Stimulated activated effector memory CD8-positive, alpha-beta T cell treated with anti-CD3 and anti-CD28 coated beads, Interleukin-12 subunit alpha, Interleukin-12 subunit beta, amount 100 ng/mL, for 72 hours (primary cell): ENCODE measurements around the gene TRIM2.
"Not testable (repeated sequence)": the region's sequence is repeated elsewhere in the genome, so short reads cannot be mapped to it uniquely, and the experiment has no call there.

Source experiments
- ATAC-seq: fragments of 150-1000 bp; cut with Tn5 transposase; 2 replicates; pipeline ENCODE4 v1.10.0; 2021
- DNase-seq, 2 donors: peaks; one replicate each; pipeline ENCODE4 v3.0.0; 2021 to 2022; ENCODE audit warnings: low spot score in 2 of 2
- H3K27ac Mint-ChIP-seq: one replicate; pipeline ENCODE4 v1.8.0; 2022; ENCODE audit warnings: mild to moderate bottlenecking, mixed read lengths
- H3K36me3 Mint-ChIP-seq: one replicate; pipeline ENCODE4 v1.8.0; 2022; ENCODE audit warnings: mild to moderate bottlenecking, mixed read lengths
- H3K4me1 Mint-ChIP-seq: one replicate; pipeline ENCODE4 v1.8.0; 2022; ENCODE audit warnings: mixed read lengths
- H3K4me3 Mint-ChIP-seq: one replicate; pipeline ENCODE4 v1.8.0; 2022; ENCODE audit warnings: mild to moderate bottlenecking, mixed read lengths
- H3K9me3 Mint-ChIP-seq: one replicate; pipeline ENCODE4 v1.8.0; 2022; ENCODE audit warnings: mixed read lengths

The TRIM2 gene

DNA sequence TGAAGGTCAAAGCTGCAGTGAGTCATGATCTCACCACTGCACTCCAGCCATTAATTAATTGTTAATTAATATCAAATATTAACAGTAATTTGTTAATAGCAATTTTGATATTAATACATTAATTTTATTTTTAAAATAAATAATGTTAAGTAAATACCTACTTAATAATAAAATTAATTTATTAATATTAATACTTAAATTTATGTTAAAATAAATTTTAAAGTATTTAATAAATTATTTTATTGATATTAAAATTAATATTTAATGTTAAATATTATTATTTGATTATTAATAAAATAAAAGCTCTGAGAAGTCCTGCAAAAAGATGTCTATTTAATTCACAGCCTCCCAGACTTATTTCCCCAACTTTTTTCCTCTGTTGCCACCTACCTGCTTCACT, 25.1 kb upstream of the TRIM2 start:
- no peak overlapping the region for H3K4me3 Mint-ChIP-seq
- no peak overlapping the region for H3K27ac Mint-ChIP-seq
- no peaks in the 10 kb centered on the region for H3K9me3 Mint-ChIP-seq
- no peaks in the 10 kb centered on the region for H3K36me3 Mint-ChIP-seq
- DNase-seq (no peak), ATAC-seq (no peak)
- H3K4me1 Mint-ChIP-seq, result no peaks in the 10 kb centered on the region

DNA sequence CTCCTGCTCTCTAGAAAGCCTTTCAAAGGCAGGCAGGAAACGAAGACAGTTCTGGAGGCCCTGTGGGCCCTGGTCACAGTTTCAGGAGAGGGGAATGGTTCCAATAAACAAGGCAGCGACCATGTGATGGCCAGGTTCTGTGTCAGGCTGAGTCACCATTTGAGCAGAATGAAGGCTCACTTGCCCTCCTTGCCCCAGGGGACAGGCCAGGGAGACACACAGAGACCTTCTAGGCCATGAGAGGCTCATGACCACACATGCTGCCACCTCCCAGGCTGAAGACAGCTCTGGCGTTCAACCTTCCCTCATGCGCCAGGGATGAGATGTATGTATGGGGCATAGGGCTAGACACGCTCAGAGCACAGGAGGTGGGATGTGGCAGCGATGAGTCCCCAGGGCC, 22.9 kb upstream of the TRIM2 start:
- Mint-ChIP-seq H3K36me3 (no peaks in the 10 kb centered on the region), H3K27ac (no peak overlapping the region), H3K4me3 (no peak overlapping the region), H3K4me1 (no peaks in the 10 kb centered on the region), H3K9me3 (no peaks in the 10 kb centered on the region)
- ATAC-seq (peak; percentile 36), DNase-seq (no peak)

DNA sequence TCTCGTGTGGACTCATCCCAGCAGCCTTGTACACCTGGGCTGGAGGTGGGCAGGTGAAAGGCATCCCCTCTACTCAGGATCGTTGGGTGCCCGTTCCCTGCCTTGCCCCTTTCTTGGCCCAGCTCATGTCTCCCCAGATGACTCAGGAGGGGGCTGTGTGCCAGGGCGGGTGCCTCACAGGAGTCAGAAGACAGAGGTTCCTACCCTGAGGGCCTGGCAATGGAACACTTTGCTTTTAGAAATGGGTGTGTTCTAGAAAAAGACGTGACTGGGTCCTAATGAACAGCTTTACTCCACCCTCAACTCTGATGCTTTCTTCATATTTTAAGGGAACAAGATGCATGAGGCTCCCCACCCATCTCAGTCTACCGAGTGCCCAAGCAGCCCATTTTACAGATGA, 22.5 kb upstream of the TRIM2 start:
- ATAC-seq (peak; percentile 23), DNase-seq (no peak)
- no peaks in the 10 kb centered on the region for H3K9me3 Mint-ChIP-seq
- H3K4me1 Mint-ChIP-seq, result no peaks in the 10 kb centered on the region
- no peaks in the 10 kb centered on the region for H3K36me3 Mint-ChIP-seq
- H3K27ac Mint-ChIP-seq, result no peak overlapping the region
- H3K4me3 Mint-ChIP-seq, result no peak overlapping the region

DNA sequence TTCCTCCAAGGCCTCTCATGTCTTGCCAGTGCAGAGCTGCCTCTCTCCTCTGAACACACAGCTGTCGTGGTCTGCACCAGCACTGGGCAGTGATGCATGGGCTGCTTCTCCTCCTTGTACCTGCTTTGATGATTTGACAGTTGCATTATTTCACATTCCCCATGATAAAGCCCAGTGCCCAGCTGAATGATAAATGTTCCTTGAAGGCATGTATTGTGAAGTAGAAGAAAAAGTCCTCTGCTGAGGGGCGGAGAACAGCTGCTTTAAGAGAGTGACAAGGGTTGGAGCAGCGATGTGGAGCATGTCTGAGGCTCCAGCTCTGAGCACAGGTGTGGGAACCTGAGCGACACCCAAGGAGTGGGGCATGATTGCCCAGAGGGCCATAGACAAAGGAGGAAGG, 21.1 kb upstream of the TRIM2 start:
- no peaks in the 10 kb centered on the region for H3K4me1 Mint-ChIP-seq
- H3K27ac Mint-ChIP-seq, result no peak overlapping the region
- H3K9me3 Mint-ChIP-seq, result no peaks in the 10 kb centered on the region
- no peak overlapping the region for H3K4me3 Mint-ChIP-seq
- H3K36me3 Mint-ChIP-seq, result no peaks in the 10 kb centered on the region
- ATAC-seq (no peak), DNase-seq (no peak)

DNA sequence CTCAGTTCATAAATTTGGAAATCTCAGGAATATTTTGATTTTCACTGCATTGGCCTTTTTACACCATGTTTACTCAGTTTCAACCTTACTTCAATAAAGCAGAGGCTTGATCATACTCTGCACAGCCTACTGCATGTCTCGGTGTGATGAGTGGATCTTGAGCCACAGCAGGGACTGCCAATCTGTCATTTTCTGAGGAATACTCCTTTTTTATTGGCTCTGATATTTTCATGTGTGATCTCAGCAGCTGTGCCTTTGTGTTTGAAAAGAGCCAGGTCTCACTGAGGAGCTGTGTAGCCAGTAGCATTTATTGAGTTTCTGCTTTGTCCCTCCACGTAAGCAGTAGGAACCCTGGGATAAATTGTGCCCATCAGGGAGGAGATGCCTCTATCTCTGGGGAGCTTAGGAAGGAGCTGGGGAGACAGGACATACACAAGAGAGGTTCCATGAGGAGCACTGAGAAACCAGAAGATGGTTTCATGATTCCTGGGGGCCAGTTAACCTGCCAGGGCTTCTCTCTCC, 18.9 kb upstream of the TRIM2 start:
- no peaks in the 10 kb centered on the region for H3K9me3 Mint-ChIP-seq
- H3K27ac Mint-ChIP-seq, result no peak overlapping the region

DNA sequence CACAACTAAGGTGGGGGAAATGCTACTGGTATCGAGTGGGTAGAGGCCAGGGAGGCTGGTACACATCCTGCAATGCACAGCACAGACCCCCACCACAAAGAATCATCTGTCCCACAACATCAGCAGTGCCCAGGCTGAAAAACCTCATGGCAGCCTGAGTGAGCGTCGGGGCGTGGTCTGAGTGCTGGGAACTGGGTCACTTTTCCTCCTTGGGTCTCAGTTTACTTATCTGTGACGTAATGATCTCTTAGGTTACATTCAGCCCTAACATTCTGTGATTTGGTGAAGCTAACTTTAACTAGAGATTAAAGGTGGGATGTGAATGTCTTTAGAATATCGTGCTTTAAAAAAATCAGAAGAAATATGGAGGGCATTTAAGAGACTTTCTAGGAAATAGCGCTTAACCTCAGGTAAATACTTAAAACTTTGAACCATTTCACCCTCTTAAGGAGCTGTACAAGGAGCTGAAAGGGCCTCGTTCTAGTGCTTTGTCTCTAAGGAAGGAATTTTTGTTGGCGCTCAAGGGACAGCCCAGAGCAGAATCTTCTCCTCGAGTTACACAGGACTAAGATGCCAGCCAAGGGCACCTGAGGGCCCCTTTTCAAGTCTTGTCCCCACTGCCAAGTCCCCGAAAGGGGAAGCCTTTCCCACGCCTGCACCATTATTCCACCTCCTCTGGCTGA, 18.1 kb upstream of the TRIM2 start:
- DNase-seq, result no peak
- H3K27ac Mint-ChIP-seq, result no peak overlapping the region
- no peaks in the 10 kb centered on the region for H3K36me3 Mint-ChIP-seq
- no peak for ATAC-seq
- no peak overlapping the region for H3K4me3 Mint-ChIP-seq
- no peaks in the 10 kb centered on the region for H3K4me1 Mint-ChIP-seq
- H3K9me3 Mint-ChIP-seq, result no peaks in the 10 kb centered on the region

More for the DNA sequence above, 18.9 kb upstream of the TRIM2 start:
- no peaks in the 10 kb centered on the region for H3K36me3 Mint-ChIP-seq
- H3K4me1 Mint-ChIP-seq, result no peaks in the 10 kb centered on the region
- no peak overlapping the region for H3K4me3 Mint-ChIP-seq
- ATAC-seq (no peak), DNase-seq (no peak)

DNA sequence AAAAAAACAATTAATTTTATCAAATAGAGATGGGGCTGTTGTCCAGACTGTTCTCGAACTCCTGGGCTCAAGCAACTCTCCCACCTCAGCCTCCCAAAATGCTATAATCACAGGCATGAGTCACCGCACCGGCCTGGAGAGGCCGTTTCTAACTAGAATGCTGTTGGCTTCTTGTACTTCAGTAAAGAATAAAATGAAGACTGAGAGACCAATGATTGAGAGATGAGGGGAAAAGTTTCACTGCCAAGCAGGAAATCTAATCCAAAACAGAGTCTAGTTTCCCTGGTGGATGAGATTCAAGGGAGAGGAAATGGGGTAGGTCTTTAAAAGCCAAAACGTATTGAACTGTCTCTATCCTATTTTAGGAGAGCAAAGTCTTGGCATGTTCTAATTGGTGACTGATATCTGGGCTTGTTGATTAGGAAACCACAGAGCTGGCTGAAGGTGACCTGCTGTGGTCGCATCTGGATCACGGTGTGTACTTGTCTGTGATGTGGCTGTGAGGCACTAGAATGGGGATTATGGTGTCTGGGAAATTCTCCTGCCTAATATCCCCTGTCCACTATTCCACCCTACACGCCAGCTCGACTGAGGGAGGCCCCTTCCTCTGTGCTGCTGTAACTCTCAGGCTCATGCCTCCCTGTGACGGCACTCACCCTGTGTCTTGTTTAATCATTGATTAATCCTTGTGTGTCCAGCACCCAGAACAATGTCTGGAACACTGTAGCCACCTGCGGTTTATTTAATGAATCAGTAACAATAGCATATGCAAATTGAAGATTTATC, 15.0 kb upstream of the TRIM2 start:
- ATAC-seq (no peak), DNase-seq (no peak)
- Mint-ChIP-seq H3K9me3 (no peaks in the 10 kb centered on the region), H3K4me3 (no peak overlapping the region), H3K4me1 (no peaks in the 10 kb centered on the region), H3K36me3 (no peaks in the 10 kb centered on the region), H3K27ac (no peak overlapping the region)

DNA sequence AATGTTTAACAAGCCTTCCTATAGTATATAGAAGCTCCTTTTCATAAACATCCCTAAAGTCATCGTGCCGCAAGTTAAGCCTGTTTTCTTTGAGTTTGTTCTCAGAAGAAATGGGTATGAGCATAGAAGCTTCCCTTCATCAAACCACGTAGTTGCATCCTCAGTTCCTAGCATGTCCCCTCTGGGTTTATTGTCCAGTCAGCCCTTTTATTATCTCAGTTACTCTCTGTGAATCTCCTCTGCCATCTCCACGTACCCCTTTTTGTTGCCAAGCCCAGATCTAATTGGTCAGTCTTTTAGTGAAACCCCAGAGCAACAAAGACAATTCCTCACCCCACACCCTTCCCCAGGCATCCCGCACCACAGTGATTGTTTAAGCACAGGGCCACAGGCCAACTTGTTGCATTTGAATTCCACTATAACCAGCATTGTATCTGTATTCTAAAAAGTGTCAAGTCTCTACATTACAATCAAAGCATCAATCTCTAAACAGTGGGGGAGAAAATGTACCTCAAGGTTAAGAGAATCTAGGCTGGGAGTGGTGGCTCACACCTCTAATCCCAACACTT, 12.4 kb upstream of the TRIM2 start:
- Mint-ChIP-seq H3K9me3 (no peaks in the 10 kb centered on the region), H3K27ac (no peak overlapping the region), H3K36me3 (no peaks in the 10 kb centered on the region), H3K4me3 (no peak overlapping the region), H3K4me1 (no peaks in the 10 kb centered on the region)
- DNase-seq, result no peak
- ATAC-seq, result no peak

DNA sequence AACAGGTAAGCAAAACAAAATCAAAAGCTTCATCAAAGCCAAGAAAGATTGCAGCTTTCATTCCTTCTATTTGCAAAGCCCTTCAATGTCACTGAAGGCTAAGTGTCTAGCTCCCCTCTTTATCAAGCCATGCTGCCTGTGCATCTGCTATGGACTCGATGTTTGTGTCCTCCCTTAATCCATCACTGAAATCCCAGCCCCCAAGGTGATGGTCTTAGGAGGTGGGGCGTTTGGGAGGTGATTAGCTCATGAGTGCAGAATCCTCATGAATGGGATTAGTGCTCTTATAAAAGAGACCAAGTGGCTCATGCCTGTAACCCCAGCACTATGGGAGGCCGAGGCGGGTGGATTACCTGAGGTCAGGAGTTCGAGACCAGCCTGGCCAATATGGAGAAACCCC, 6.9 kb upstream of the TRIM2 start:
- ATAC-seq, result no peak
- no peaks in the 10 kb centered on the region for H3K4me1 Mint-ChIP-seq

DNA sequence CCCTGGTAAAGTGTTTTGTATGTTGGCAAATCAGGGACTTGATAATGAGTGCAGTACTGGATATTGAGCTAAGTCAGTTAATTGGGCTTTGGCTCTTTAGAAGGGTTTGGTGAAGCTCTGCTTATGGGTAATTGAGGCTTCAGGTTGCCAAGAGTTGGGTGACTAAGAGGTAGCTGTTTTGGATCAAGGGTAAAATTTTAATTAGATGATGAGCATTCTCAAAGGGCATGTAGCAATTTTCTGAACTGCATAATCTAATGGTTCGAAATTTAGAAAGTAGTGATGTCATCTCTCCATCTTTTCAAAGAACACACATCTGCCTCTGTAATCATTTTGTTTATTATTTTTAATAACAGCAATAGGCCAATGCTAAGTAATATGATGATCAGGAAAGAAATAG, 5.5 kb upstream of the TRIM2 start:
- no peak overlapping the region for H3K27ac Mint-ChIP-seq

More for the DNA sequence above, 6.9 kb upstream of the TRIM2 start:
- no peaks in the 10 kb centered on the region for H3K36me3 Mint-ChIP-seq
- H3K27ac Mint-ChIP-seq, result no peak overlapping the region
- no peaks in the 10 kb centered on the region for H3K9me3 Mint-ChIP-seq
- DNase-seq, result no peak
- H3K4me3 Mint-ChIP-seq, result no peak overlapping the region

DNA sequence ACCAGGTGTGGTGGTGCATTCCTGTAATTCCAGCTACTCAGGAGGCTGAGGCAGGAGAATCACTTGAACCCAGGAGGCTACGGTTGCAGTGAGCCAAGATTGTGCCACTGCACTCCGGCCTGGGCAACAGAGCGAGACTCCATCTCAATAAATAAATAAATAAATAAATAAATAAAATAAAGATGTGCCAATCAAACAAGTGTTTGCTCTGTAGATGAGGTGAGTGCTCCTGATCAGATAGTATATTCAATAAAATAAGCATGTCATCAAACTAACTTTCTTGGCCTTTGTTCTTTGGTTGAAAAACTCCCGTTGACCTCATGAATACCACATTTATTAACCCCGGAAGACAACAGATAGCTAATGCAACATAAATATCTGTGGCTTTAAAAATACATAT, 497 bp upstream of the TRIM2 start:
- ATAC-seq, DNase-seq, H3K9me3 Mint-ChIP-seq, H3K36me3 Mint-ChIP-seq, H3K4me3 Mint-ChIP-seq, H3K27ac Mint-ChIP-seq: not testable (repeated sequence)
- peaks cover 33% of the 10 kb centered on the region for H3K4me1 Mint-ChIP-seq

More for the DNA sequence above, 5.5 kb upstream of the TRIM2 start:
- no peaks in the 10 kb centered on the region for H3K36me3 Mint-ChIP-seq
- H3K4me1 Mint-ChIP-seq, result no peaks in the 10 kb centered on the region
- no peaks in the 10 kb centered on the region for H3K9me3 Mint-ChIP-seq
- DNase-seq (no peak), ATAC-seq (no peak)
- no peak overlapping the region for H3K4me3 Mint-ChIP-seq

DNA sequence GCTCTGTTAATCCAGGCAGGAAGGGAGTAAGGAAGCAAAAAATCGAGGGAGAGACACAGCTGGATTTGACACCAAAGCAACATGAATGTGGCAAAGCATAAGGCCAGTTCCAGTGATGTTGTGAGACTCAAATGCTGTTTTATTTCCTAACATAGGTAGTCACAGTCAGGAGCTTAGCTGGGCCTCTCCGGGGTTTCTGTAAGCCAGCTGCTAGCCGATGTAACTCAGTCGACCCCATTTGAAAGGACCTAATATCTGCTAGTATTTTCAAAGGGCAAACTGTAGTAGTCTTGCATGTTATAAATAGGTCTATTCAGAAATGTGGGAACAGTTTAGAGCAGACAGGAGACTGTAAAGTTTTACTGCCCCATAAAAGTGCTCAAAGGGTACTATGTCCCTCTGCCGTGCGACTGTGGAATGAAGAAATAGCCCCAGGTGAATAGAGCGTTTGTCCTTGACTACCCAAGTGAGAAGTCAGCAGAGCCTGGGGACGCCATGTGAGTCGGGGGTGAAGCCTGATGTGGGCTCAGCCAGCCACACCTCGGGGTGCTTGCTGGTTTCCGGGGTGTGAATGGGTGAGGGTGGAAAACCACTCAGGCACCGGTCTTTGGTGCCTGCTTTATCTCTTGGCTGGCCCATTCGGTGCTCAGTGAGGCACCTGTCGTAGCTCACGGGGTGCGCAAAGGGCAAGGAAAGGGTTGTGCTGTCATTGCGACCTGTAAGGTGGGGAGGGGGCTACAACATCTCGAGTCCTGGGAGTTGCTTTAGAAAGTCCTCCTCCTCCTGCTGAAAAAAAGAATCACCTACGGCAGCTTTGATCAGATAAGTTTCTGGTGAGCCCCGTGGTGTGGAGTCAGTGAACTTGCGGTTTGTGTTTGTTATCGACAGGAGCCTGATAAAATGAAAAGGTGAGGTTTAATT, 745 bp downstream of the TRIM2 start:
- Mint-ChIP-seq H3K4me3 (peak overlapping the region; percentile 39), H3K4me1 (peaks cover 33% of the 10 kb centered on the region), H3K27ac (no peak overlapping the region), H3K36me3 (no peaks in the 10 kb centered on the region), H3K9me3 (no peaks in the 10 kb centered on the region)
- peak in 1 of 2 donors; percentile 52 for DNase-seq
- peak; percentile 47 for ATAC-seq

DNA sequence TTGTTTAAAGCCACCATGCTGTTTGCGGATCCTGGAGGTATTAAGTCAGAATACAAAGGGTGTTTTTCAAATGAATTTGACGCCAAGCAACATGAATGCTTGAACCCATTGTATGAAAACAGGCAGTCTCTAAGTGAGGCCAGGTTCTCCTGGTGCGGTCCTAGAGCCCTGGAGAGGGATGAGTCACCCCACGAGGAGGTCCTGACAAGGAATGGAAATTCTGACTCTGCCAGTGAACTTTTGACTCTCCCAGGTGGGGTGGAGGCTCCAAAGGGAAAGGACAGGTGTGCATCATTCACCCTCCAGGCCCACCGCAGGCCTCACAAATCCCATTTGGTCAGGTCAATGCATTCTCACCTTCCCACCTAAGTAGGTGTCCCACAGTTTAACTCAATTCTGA, 1.5 kb downstream of the TRIM2 start:
- H3K27ac Mint-ChIP-seq, result no peak overlapping the region
- no peaks in the 10 kb centered on the region for H3K36me3 Mint-ChIP-seq
- H3K4me3 Mint-ChIP-seq, result peak overlapping the region; percentile 39
- DNase-seq (no peak), ATAC-seq (peak; percentile 60)
- no peaks in the 10 kb centered on the region for H3K9me3 Mint-ChIP-seq
- H3K4me1 Mint-ChIP-seq, result peaks cover 33% of the 10 kb centered on the region

DNA sequence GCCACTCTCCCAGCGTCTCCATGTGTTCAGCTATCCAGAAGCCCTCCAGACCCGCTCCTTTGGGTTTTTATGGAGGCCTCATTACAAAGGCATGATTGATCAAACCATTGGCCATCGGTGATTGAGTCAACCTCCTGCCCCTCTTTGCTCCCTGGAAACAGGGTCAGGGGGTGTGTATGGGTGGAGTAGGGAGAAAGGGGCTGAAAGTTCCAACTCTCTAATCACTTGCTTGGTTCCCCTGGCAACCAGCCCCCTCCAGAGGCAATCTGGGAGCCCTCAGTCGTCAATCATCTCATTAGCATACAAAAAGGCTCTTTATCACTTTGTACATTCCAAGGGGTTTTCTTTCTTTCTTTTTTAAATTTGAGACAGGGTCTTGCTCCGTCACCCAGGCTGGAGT, 2.3 kb downstream of the TRIM2 start:
- Mint-ChIP-seq H3K4me3 (no peak overlapping the region), H3K27ac (no peak overlapping the region), H3K4me1 (peaks cover 33% of the 10 kb centered on the region), H3K9me3 (no peaks in the 10 kb centered on the region), H3K36me3 (no peaks in the 10 kb centered on the region)
- ATAC-seq (no peak), DNase-seq (no peak)

DNA sequence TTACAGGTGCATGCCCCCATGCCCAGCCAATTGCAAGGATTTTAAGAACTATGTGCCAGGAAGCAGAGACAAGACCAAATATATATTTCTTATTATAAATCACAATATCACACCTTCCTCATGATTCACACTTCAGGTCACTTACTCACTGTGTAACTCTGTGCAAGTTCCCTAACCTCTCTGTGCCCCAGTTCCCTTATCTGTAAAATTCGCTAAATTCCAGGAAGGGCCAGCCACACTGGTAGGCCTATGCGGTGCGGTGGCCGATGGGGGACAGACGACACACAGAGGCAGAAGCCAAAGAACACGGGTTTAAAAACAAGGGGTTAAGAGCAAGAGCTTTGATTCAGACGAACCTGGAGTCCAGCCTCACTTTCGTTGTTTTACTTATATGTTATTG, 2.8 kb downstream of the TRIM2 start:
- Mint-ChIP-seq H3K4me3 (no peak overlapping the region), H3K4me1 (peaks cover 33% of the 10 kb centered on the region), H3K9me3 (no peaks in the 10 kb centered on the region), H3K36me3 (no peaks in the 10 kb centered on the region), H3K27ac (no peak overlapping the region)
- peak; percentile 91 for ATAC-seq
- DNase-seq, result no peak
